Astrocyte of the cerebellum (primary cell): ENCODE data around the gene AGAP1.
"Not testable (repeated sequence)": the region's sequence is repeated elsewhere in the genome, so short reads cannot be mapped to it uniquely, and the experiment has no call there.

Experiments
- DNase-seq: peaks from one replicate; pipeline ENCODE4 v3.0.0-alpha.2; 2011; ENCODE audit warnings: low read depth
- H3K4me3 ChIP-seq: 2 replicates; pipeline ENCODE4 v1.5.1; 2011; ENCODE audit warnings: mild to moderate bottlenecking, low read depth, low read length, moderate library complexity
- in situ Hi-C: cut with HindIII; loops from 2 replicates; pipeline ENCODE4 v1.10.0; 2017; ENCODE audit warnings: low sequenced_read_pairs
- TF ChIP-seq, protein P1 (sequence below): IDR thresholded peaks from 2 replicates; pipeline ENCODE4 v1.5.1; 2012; ENCODE audit warnings: low read length, low read depth, moderate library complexity, mild to moderate bottlenecking; ENCODE audit errors: missing control alignments

Gene AGAP1

DNA sequence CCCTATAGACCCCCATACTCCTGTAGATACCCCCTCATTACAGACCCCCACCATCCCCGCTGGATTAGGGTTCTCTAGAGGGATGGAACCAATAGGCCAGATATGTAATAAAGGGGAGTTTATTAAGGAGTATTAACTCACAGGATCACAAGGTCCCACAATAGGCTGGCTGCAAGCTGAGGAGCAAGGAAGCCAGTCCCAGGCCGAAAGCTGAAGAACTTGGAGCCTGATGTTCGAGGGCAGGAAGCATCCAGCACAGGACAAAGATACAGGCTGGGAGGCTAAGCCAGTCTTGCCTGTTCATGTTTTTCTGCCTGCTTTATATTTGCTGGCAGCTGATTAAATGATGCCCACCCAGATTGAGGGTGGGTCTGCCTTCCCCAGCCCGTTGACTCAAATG, 106.6 kb downstream of the AGAP1 start:
- TF ChIP-seq, protein P1, sequence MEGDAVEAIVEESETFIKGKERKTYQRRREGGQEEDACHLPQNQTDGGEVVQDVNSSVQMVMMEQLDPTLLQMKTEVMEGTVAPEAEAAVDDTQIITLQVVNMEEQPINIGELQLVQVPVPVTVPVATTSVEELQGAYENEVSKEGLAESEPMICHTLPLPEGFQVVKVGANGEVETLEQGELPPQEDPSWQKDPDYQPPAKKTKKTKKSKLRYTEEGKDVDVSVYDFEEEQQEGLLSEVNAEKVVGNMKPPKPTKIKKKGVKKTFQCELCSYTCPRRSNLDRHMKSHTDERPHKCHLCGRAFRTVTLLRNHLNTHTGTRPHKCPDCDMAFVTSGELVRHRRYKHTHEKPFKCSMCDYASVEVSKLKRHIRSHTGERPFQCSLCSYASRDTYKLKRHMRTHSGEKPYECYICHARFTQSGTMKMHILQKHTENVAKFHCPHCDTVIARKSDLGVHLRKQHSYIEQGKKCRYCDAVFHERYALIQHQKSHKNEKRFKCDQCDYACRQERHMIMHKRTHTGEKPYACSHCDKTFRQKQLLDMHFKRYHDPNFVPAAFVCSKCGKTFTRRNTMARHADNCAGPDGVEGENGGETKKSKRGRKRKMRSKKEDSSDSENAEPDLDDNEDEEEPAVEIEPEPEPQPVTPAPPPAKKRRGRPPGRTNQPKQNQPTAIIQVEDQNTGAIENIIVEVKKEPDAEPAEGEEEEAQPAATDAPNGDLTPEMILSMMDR, result no peak
- in situ Hi-C loops, result no loop called here
- H3K4me3 ChIP-seq, result no peak overlapping the region
- no peak for DNase-seq

DNA sequence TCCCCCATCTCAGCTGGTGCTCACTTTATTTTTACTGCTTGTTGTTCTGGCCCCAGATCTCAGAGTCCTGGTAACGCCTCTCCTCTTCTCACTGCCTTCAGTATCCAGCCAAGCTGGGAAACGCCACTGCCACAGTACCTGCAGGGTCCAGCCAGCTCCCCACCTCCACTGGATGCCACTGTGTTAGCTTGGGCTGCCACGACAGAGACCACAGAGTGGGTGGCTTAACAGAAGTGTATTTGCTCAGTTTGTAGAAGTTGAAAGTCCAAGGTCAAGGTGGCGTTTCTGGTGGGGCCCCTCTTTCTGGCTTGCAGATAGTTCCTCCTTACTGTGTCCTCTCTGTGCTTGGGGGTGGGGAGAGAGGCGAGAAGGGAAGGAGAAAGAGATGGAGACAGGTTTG, 107.1 kb downstream of the AGAP1 start:
- no peak for DNase-seq
- H3K4me3 ChIP-seq, result no peak overlapping the region
- in situ Hi-C loops, result no loop called here
- TF ChIP-seq, protein P1, result no peak

DNA sequence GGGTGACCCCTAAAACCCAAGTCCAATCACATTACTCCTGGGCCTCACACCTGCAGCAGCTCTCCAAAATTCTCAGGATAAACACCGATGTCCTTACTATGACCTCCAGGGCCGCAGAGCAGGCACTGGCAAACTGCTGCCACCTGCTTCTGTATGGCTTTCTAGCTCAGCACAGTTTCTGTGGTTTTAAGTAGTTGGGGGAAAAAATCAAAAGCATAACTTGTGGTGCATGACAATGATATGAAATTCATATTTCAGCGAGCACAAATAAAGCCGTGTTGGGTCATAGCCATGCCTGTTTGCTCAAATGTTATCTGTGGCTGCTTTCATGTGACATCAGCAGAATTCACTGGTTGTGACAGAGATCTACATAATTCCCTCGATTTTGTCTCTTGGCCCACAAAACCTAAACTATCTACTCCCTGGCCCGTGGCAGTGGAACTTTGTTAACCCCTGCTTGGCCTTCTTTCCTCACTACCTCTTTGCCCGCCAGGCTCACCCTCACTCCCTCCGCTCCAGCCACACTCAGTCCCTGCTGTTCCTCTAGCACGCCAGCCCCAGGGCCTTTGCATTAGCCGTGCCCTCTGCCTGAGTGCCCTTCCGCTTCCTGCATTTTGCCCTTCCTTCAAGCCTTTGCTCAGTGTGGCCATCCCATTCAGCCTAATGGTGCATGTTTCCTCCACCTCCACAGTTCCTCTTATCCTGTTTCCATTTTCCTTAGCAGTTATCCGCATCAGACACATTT, 108.3 kb downstream of the AGAP1 start:
- no peak for DNase-seq
- H3K4me3 ChIP-seq, result no peak overlapping the region
- TF ChIP-seq, protein P1, result no peak
- in situ Hi-C loops, result no loop called here

DNA sequence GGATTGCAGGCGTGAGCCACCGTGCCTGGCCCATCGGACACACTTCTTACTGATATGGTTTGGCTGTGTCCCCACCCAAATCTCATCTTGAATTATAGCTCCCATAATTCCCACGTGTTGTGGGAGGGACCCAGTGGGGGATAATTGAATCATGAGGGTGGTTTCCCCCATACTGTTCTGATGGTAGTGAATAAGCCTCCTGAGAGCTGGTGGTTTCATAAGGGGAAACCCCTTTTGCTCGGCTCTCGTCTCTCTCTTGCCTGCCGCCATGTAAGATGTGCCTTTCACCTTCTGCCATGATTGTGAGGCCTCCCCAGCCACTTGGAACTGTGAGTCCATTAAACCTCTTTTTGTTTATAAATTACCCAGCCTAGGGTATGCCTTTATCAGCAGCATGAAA, 109.1 kb downstream of the AGAP1 start:
- DNase-seq, H3K4me3 ChIP-seq, in situ Hi-C loops: not testable (repeated sequence)

DNA sequence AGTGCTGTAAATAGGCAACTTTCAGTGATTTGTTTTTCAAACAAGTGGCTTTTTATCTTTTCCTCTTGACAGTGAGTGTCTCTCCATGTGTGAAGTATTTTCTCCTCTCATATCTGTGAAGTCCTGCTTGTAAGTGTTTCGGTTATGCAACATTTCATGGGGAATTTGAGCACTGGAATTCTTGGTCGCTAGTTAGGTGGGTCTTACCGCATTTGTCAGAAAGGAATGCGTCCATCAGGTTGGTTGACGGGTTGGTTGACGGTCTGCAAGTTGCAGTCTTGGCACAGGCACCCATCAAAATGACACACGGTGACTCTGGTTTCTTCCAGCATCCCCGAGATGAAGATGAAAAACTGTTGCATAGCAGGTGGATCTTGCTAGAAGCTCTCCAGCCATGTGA, 109.8 kb downstream of the AGAP1 start:
- no peak overlapping the region for H3K4me3 ChIP-seq
- TF ChIP-seq, protein P1, result no peak
- in situ Hi-C loops, result no loop called here
- no peak for DNase-seq

DNA sequence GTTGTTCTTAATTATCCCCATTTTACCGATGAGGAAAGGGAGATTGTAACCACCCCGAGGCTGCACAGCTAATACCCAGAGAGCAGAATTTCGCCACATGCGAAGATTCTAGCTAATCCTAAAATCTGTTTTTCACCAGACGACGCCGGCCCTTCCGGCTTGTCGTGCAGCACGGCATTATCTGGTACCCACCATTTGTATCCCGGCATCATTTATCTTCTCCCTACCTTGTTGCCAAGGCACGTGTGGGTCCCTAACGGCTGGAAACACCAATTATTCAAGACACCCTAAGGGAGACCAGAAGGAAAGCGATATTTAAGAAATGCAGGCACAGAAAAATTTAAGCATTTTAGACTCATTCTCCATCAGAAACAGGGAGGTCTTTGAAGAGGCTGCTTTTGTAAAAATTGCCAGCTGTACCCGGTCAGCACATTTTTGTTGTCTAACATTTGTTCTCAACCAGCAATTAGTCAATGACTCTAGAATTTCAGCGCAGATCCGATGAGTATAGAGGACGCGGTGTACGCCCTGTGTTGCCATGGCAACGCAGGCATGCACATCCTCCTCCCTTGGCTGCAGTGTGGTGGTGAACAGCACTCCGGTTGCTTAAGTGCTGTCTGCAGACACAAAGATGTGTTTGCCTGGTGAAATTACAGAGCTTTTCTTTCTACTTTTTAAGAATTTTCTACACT, 111.6 kb downstream of the AGAP1 start:
- TF ChIP-seq, protein P1, result no peak
- H3K4me3 ChIP-seq, result no peak overlapping the region
- in situ Hi-C loops, result no loop called here
- DNase-seq, result peak; percentile 86
